Nephron progenitor cell (in vitro differentiated cells): ENCODE results near the gene ALK.

ENCODE experiments used
- DNase-seq: peaks from one replicate; pipeline ENCODE4 v3.0.0; 2021
- H3K27ac Mint-ChIP-seq: 2 replicates; pipeline ENCODE4 v1.8.0; 2021; ENCODE audit warnings: mild to moderate bottlenecking, moderate library complexity, mixed read lengths
- H3K27me3 Mint-ChIP-seq: 2 replicates; pipeline ENCODE4 v1.8.0; 2021; ENCODE audit warnings: mild to moderate bottlenecking, low read depth, mixed read lengths; ENCODE audit not compliant: poor library complexity
- H3K36me3 Mint-ChIP-seq: 2 replicates; pipeline ENCODE4 v1.8.0; 2021; ENCODE audit warnings: low read depth, mixed read lengths
- H3K4me1 Mint-ChIP-seq: 2 replicates; pipeline ENCODE4 v1.8.0; 2021; ENCODE audit warnings: mixed read lengths
- H3K4me3 Mint-ChIP-seq: 2 replicates; pipeline ENCODE4 v1.8.0; 2021; ENCODE audit warnings: mild to moderate bottlenecking, moderate library complexity, mixed read lengths
- H3K9me3 Mint-ChIP-seq: 2 replicates; pipeline ENCODE4 v1.8.0; 2021; ENCODE audit warnings: mild to moderate bottlenecking, moderate library complexity, mixed read lengths
- TF ChIP-seq, protein P1 (sequence below): fragments of 200-600 bp; sonication (generic); IDR thresholded peaks from 2 replicates; pipeline ENCODE4 v1.5.0; 2021; ENCODE audit warnings: antibody characterized with exemption

ALK gene

DNA sequence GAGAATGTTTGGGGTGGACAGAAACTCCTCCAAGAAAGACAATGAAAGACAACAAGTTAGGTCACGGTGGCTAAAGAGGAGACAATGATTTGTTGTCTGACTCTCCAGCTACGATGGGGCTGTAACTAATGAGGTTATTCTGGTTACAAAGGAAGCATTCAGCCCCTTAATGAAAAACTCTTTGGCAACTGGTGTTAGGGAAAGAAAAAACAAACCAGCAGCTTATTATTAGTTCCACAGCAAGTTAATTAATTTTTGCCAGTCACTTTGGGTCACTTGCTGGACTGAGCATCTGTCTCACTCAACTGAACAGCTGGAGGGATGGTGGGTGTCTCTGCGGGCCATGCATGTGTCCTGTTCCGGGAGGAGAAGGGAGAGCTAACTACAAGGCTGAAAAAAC is 263.7 kb downstream of the ALK start:
- TF ChIP-seq, protein P1, sequence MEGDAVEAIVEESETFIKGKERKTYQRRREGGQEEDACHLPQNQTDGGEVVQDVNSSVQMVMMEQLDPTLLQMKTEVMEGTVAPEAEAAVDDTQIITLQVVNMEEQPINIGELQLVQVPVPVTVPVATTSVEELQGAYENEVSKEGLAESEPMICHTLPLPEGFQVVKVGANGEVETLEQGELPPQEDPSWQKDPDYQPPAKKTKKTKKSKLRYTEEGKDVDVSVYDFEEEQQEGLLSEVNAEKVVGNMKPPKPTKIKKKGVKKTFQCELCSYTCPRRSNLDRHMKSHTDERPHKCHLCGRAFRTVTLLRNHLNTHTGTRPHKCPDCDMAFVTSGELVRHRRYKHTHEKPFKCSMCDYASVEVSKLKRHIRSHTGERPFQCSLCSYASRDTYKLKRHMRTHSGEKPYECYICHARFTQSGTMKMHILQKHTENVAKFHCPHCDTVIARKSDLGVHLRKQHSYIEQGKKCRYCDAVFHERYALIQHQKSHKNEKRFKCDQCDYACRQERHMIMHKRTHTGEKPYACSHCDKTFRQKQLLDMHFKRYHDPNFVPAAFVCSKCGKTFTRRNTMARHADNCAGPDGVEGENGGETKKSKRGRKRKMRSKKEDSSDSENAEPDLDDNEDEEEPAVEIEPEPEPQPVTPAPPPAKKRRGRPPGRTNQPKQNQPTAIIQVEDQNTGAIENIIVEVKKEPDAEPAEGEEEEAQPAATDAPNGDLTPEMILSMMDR = no peak
- Mint-ChIP-seq H3K36me3 (no peaks in the 10 kb centered on the region), H3K9me3 (no peaks in the 10 kb centered on the region), H3K4me1 (peaks cover 15% of the 10 kb centered on the region), H3K27me3 (peaks cover 7% of the 10 kb centered on the region), H3K27ac (peak overlapping the region; percentile 9), H3K4me3 (no peak overlapping the region)
- DNase-seq = no peak

DNA sequence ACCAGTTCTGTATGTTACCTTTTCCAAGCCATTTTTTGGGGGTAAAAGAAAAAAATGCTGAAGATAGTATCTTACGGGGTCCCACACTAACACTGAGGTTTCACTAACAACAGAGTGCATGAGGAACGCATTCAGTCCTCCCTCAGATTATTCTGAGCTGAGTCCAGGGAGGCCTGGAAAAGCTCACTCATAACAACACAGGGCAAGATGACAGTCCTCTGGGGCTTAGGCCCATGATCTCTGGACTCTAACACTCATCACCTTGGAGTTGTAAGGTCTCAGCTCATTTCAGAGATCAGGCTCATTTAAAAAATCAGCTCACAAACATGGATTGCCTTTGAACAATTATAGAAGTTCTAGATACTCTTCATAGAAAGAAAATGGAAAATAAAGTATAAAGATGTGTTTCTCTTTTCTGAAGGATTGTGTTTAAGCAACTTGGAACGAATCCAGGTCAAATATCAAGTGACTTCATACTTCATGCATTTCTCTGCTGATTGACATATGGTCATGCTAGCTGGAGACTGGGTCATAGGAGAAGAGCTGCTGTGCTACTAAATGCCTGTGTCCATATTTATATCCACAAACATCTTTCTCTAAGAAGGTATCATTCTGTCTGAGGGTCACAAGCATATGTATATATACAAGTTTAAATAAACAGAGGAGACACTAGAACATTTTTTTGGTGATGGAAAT is 265.8 kb downstream of the ALK start:
- Mint-ChIP-seq H3K27me3 (peaks cover 3% of the 10 kb centered on the region), H3K27ac (no peak overlapping the region), H3K4me1 (peaks cover 15% of the 10 kb centered on the region), H3K36me3 (no peaks in the 10 kb centered on the region), H3K4me3 (no peak overlapping the region), H3K9me3 (no peaks in the 10 kb centered on the region)
- no peak for DNase-seq
- TF ChIP-seq, protein P1 = no peak

DNA sequence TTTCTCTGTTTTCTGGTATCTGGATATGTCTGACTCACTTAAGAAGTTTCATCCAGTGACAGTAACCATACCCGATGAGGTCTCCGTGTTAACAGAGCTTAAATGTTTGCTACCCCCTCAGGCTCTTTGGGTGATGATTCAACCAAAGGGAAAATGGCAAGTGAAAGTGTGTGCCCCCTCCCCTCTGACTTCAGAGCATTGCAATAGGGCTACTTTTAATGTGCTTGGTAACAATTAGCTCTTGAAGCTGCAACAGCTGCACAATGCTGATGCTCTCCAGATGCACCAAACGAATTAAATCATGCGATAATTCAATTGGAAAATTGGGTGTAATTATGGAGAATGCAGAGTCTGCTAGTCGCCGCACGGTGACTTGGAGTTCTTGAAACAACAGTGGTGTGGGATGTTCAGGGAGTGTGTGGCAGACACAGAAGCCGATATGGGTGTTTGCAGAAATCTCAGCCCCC is 270.7 kb downstream of the ALK start:
- H3K9me3 Mint-ChIP-seq = peaks cover 23% of the 10 kb centered on the region
- peaks cover 6% of the 10 kb centered on the region for H3K27me3 Mint-ChIP-seq
- H3K27ac Mint-ChIP-seq = no peak overlapping the region
- TF ChIP-seq, protein P1 = no peak
- no peak overlapping the region for H3K4me3 Mint-ChIP-seq
- no peaks in the 10 kb centered on the region for H3K4me1 Mint-ChIP-seq
- H3K36me3 Mint-ChIP-seq = no peaks in the 10 kb centered on the region
- no peak for DNase-seq

DNA sequence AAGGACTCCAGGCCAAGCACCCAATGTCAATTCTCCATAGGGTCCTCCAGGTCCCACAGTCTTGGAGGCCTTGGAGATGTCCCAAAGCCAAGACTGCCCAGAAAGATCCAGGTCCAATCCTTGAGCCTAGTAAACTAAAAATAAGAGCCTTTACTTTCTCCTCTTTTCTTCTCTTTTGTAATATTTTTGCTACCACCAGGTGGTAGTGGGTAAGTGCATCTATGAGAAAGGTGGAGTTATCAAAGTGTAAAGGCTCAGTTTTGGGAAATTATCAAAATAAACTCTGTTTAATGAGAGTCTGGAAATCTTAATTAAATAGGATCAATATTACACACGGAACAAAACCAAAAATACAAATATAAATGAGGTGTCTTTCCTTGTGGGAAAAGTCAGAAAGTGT is 276.4 kb downstream of the ALK start:
- H3K9me3 Mint-ChIP-seq = peaks cover 23% of the 10 kb centered on the region
- peaks cover 15% of the 10 kb centered on the region for H3K27me3 Mint-ChIP-seq
- no peak overlapping the region for H3K27ac Mint-ChIP-seq
- H3K36me3 Mint-ChIP-seq = no peaks in the 10 kb centered on the region
- TF ChIP-seq, protein P1 = no peak
- DNase-seq = no peak
- peaks cover 8% of the 10 kb centered on the region for H3K4me1 Mint-ChIP-seq
- no peak overlapping the region for H3K4me3 Mint-ChIP-seq

DNA sequence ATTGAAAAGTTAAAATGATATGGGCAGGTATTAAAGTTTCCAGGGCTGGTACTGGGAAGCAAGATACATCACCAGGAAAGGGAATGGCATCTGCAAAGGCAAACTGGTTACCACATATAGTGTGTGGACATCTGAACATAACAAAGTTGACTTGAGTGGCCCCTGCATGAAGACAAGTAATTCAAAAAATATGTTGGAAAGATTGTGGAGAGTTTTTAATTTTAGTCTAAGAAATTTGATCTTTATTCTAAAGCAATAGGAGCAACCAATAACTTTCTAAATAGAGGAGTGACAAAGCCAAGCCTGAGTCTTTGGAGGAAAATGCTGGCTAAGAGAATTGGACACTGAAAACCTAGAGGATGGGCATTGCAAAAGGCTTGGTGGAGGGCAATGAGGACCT is 278.2 kb downstream of the ALK start:
- H3K27me3 Mint-ChIP-seq = peaks cover 24% of the 10 kb centered on the region
- H3K4me3 Mint-ChIP-seq = no peak overlapping the region
- H3K27ac Mint-ChIP-seq = no peak overlapping the region
- DNase-seq = no peak
- TF ChIP-seq, protein P1 = no peak
- H3K4me1 Mint-ChIP-seq = peaks cover 8% of the 10 kb centered on the region
- H3K36me3 Mint-ChIP-seq = no peaks in the 10 kb centered on the region
- H3K9me3 Mint-ChIP-seq = peaks cover 6% of the 10 kb centered on the region

DNA sequence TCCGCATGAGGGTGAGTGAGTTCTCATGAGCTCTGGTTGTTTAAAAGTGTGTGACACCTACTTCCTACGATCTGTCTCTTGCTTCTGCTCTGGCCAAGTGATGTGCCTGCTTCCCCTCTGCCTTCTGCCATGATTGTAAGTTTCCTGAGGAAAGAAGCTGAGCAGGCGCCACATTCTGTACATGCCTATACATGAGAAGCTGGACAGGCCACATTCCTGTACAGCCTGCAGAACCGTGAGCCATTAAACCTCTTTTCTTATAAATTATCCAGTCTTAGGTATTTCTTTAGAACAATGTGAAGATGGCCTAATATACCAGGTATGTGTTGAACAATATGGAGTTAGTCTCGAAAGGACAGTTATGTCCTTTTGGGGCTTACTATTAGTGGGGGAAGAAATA is 281.0 kb downstream of the ALK start:
- Mint-ChIP-seq H3K4me3 (no peak overlapping the region), H3K9me3 (peaks cover under 1% of the 10 kb centered on the region), H3K27me3 (peaks cover 19% of the 10 kb centered on the region), H3K4me1 (peaks cover 8% of the 10 kb centered on the region), H3K27ac (no peak overlapping the region), H3K36me3 (no peaks in the 10 kb centered on the region)
- TF ChIP-seq, protein P1 = no peak
- DNase-seq = no peak
